Ascending aorta (tissue), 2 donors: ENCODE measurements around the gene TMEM220. TPM values are rescaled to one million over a fixed set of nuclear protein-coding genes. Genes with fewer than 3 reads are reported as not detected.

Experiments
- DNase-seq, 2 donors: peaks; one replicate each; pipeline ENCODE4 v3.0.0-alpha.2; 2019; ENCODE audit warnings: low spot score in 2 of 2
- H3K27ac ChIP-seq, 2 donors: fragments of 200-600 bp; sonication (generic); one replicate each; pipeline ENCODE4 v1.5.1; 2016 to 2017; ENCODE audit warnings: mild to moderate bottlenecking in 1 of 2
- H3K27me3 ChIP-seq: fragments of 200-600 bp; sonication (generic); one replicate; pipeline ENCODE4 v1.5.1; 2017
- H3K36me3 ChIP-seq, 2 donors: fragments of 200-600 bp; sonication (generic); one replicate each; pipeline ENCODE4 v1.5.1; 2016
- H3K4me1 ChIP-seq, 2 donors: fragments of 200-600 bp; sonication (generic); one replicate each; pipeline ENCODE4 v1.5.1; 2016 to 2017; ENCODE audit warnings: mild to moderate bottlenecking in 1 of 2
- H3K4me3 ChIP-seq, 2 donors: fragments of 200-600 bp; sonication (generic); one replicate each; pipeline ENCODE4 v1.5.1; 2016 to 2017; ENCODE audit warnings: mild to moderate bottlenecking in 1 of 2
- H3K9me3 ChIP-seq, 2 donors: fragments of 200-600 bp; sonication (generic); one replicate each; pipeline ENCODE4 v1.5.1; 2016
- intact Hi-C: fragments of 100-400 bp; cut with DNase I; formaldehyde crosslinking; loops from one replicate; pipeline ENCODE4 v1.15.1; 2023
- total RNA-seq: library from RNA; depleted of rRNA; stranded (reverse); fragments of >200 nt; gene quantifications from one replicate; pipeline ENCODE4 v1.1.0, GENCODE V29; 2016
- TF ChIP-seq, protein P1 (sequence below), 3 experiments: fragments of 200-600 bp in 2 of 3; fragments of 450-650 bp in 1 of 3; sonication (generic) in 2 of 3; IDR thresholded peaks; one replicate each; pipeline ENCODE4 v1.5.1; 2016 to 2019; ENCODE audit warnings: antibody characterized with exemption in 3 of 3, mild to moderate bottlenecking in 1 of 3, moderate library complexity in 1 of 3

TMEM220 gene
- total RNA-seq, 1 donor from 2014 or later: 0.53 TPM

- TF ChIP-seq, protein P1, sequence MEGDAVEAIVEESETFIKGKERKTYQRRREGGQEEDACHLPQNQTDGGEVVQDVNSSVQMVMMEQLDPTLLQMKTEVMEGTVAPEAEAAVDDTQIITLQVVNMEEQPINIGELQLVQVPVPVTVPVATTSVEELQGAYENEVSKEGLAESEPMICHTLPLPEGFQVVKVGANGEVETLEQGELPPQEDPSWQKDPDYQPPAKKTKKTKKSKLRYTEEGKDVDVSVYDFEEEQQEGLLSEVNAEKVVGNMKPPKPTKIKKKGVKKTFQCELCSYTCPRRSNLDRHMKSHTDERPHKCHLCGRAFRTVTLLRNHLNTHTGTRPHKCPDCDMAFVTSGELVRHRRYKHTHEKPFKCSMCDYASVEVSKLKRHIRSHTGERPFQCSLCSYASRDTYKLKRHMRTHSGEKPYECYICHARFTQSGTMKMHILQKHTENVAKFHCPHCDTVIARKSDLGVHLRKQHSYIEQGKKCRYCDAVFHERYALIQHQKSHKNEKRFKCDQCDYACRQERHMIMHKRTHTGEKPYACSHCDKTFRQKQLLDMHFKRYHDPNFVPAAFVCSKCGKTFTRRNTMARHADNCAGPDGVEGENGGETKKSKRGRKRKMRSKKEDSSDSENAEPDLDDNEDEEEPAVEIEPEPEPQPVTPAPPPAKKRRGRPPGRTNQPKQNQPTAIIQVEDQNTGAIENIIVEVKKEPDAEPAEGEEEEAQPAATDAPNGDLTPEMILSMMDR (IDR thresholded peaks at IDR 0.05): no peak
- intact Hi-C loops: loop anchor here (2.0 kb wide), 2 partner anchors 15 to 35 kb away; partner anchors contain the start of genes ADPRM and SCO1
- no peak for DNase-seq
- Histone ChIP-seq H3K27me3 (no peaks in the 10 kb centered on the region), H3K4me1 (peaks cover 8 to 10% of the 10 kb centered on the region in 2 donors), H3K27ac (peak overlapping the region; percentile 54 to 76), H3K36me3 (peaks cover 30 to 52% of the 10 kb centered on the region in 2 donors), H3K4me3 (no peak overlapping the region), H3K9me3 (no peaks in the 10 kb centered on the region)
Observed at GRCh38 chr17:10681866-10682446, 47.9 kb downstream of the TMEM220 start.

GRCh38 chr17:10674704-10675103 is 55.1 kb downstream of the TMEM220 start:
- Histone ChIP-seq H3K36me3 (peaks cover 10 to 42% of the 10 kb centered on the region in 2 donors), H3K4me3 (no peak overlapping the region), H3K27me3 (no peaks in the 10 kb centered on the region), H3K4me1 (no peaks in the 10 kb centered on the region), H3K9me3 (no peaks in the 10 kb centered on the region), H3K27ac (no peak overlapping the region)
- intact Hi-C loops: no loop called here
- TF ChIP-seq, protein P1 (IDR thresholded peaks at IDR 0.05): no peak
- DNase-seq: no peak

- TF ChIP-seq, protein P1 (IDR thresholded peaks at IDR 0.05): no peak
- DNase-seq: no peak
- intact Hi-C loops: no loop called here
- H3K4me3 ChIP-seq: no peak overlapping the region
- H3K4me1 ChIP-seq: peaks cover 0 to 3% of the 10 kb centered on the region in 2 donors
- peaks cover 8 to 34% of the 10 kb centered on the region in 2 donors for H3K36me3 ChIP-seq
- no peaks in the 10 kb centered on the region for H3K27me3 ChIP-seq
- H3K27ac ChIP-seq: no peak overlapping the region
- H3K9me3 ChIP-seq: no peaks in the 10 kb centered on the region
Observed at GRCh38 chr17:10673312-10673711, 56.5 kb downstream of the TMEM220 start.

DNA sequence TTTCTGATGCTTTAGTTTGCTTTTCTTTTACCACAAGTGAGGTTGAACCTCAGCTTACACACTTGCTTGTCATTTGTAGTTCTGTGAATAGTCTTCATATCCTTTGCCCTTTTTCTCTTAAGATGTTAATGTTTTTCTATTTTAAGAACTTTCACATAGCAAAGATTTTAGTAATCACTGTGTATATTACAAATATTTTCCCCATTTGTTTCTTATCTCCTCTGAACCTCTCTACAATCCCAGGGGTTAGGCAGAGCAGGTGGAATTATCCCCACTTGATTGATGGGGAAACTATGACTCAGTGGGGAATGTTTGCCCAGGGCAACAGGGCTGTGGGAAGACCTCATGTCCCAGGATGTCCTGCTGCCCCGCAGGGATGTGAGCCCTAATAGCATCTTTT is 61.0 kb downstream of the TMEM220 start:
- DNase-seq: no peak
- H3K27me3 ChIP-seq: no peaks in the 10 kb centered on the region
- H3K27ac ChIP-seq: peak overlapping the region; percentile 29 to 39
- intact Hi-C loops: no loop called here
- no peaks in the 10 kb centered on the region for H3K36me3 ChIP-seq
- TF ChIP-seq, protein P1 (IDR thresholded peaks at IDR 0.05): no peak
- no peak overlapping the region for H3K4me3 ChIP-seq
- H3K4me1 ChIP-seq: peaks cover 0 to 3% of the 10 kb centered on the region in 2 donors
- no peaks in the 10 kb centered on the region for H3K9me3 ChIP-seq

DNA sequence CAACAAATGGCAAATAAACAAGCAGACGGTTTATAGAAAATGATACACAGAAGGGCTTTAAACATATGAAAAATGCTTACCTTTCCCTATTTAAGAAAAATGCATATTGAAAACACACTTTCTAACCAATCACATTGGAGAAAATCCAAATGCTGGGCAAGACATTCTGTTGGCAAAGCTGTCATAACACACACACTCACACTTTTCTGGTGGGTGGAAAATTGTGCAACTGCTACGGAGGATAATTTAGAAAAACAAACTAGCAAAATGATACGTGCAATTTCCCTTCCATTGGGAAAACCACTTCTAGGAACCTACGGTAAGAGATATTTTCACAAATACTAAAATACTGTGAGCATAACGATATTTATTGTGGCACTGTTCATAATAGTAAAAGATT is 62.9 kb downstream of the TMEM220 start:
- Histone ChIP-seq H3K4me1 (peaks cover 0 to 3% of the 10 kb centered on the region in 2 donors), H3K27me3 (no peaks in the 10 kb centered on the region), H3K36me3 (no peaks in the 10 kb centered on the region), H3K9me3 (no peaks in the 10 kb centered on the region), H3K4me3 (no peak overlapping the region), H3K27ac (no peak overlapping the region)
- DNase-seq: no peak
- TF ChIP-seq, protein P1 (IDR thresholded peaks at IDR 0.05): no peak
- intact Hi-C loops: no loop called here
